CD4-positive, alpha-beta memory T cell (primary cell): ENCODE results near the gene POU2AF1. TPM values are rescaled to one million over a fixed set of nuclear protein-coding genes. Genes with fewer than 3 reads are reported as not detected.

Source experiments
- CTCF ChIA-PET: fragments of 350-600 bp; sonication (Branson Sonifier 250); formaldehyde crosslinking; loops from one replicate; lab custom pipeline; 2021; ENCODE audit warnings: inconsistent platforms; ENCODE audit not compliant: partially characterized antibody; lab: Charles Lee
- POLR2A ChIA-PET: fragments of 350-600 bp; sonication (Branson Sonifier 250); formaldehyde crosslinking; loops from one replicate; lab custom pipeline; 2021; ENCODE audit not compliant: partially characterized antibody; lab: Charles Lee
- DNase-seq, 5 donors: peaks; one replicate each; pipeline versions ENCODE4 v3.0.0 to v3.0.0-alpha.2; 2020 to 2022; ENCODE audit warnings: mixed read lengths in 1 of 5
- H3K27ac ChIP-seq: one replicate; pipeline ENCODE4 v1.7.0; 2013; ENCODE audit warnings: low read depth, low read length
- H3K27me3 ChIP-seq: 2 replicates; pipeline ENCODE4 v1.7.0; 2013; ENCODE audit warnings: mild to moderate bottlenecking, low read length, moderate library complexity; ENCODE audit not compliant: insufficient read depth
- H3K36me3 ChIP-seq: 2 replicates; pipeline ENCODE4 v1.7.0; 2013; ENCODE audit warnings: mild to moderate bottlenecking, low read length, moderate library complexity; ENCODE audit not compliant: insufficient read depth
- H3K4me1 ChIP-seq: 2 replicates; pipeline ENCODE4 v1.7.0; 2013; ENCODE audit warnings: mild to moderate bottlenecking, low read length, moderate library complexity; ENCODE audit not compliant: insufficient read depth
- H3K4me3 ChIP-seq, 2 donors: one replicate each; pipeline ENCODE4 v1.7.0; 2013; ENCODE audit warnings: low read length in 2 of 2, mild to moderate bottlenecking in 1 of 2
- H3K9me3 ChIP-seq, 2 donors: one replicate each; pipeline ENCODE4 v1.7.0; 2013; ENCODE audit warnings: low read length in 2 of 2, control low read depth in 1 of 2; ENCODE audit not compliant: control insufficient read depth in 1 of 2
- H3K27ac Mint-ChIP-seq, 7 donors: one replicate each; pipeline ENCODE4 v1.8.0; 2020 to 2021; ENCODE audit warnings: mixed read lengths in 7 of 7, mild to moderate bottlenecking in 6 of 7, inconsistent platforms in 3 of 7, moderate library complexity in 3 of 7
- H3K27me3 Mint-ChIP-seq, 2 donors: one replicate each; pipeline ENCODE4 v1.8.0; 2020 to 2021; ENCODE audit warnings: mixed read lengths in 2 of 2
- H3K36me3 Mint-ChIP-seq, 2 donors: one replicate each; pipeline ENCODE4 v1.8.0; 2020 to 2021; ENCODE audit warnings: mixed read lengths in 2 of 2, inconsistent platforms in 1 of 2, mild to moderate bottlenecking in 1 of 2
- H3K4me1 Mint-ChIP-seq, 4 donors: one replicate each; pipeline ENCODE4 v1.8.0; 2020 to 2021; ENCODE audit warnings: mixed read lengths in 4 of 4, mild to moderate bottlenecking in 1 of 4
- H3K4me3 Mint-ChIP-seq, 8 donors: one replicate each; pipeline ENCODE4 v1.8.0; 2020 to 2021; ENCODE audit warnings: mixed read lengths in 8 of 8, mild to moderate bottlenecking in 7 of 8, moderate library complexity in 6 of 8, inconsistent platforms in 3 of 8
- H3K9me3 Mint-ChIP-seq, 8 donors: one replicate each; pipeline ENCODE4 v1.8.0; 2020 to 2021; ENCODE audit warnings: mixed read lengths in 8 of 8, mild to moderate bottlenecking in 5 of 8, inconsistent platforms in 3 of 8, moderate library complexity in 1 of 8
- intact Hi-C: fragments of 100-400 bp; cut with micrococcal nuclease; formaldehyde crosslinking; loops from one replicate; pipeline ENCODE4 v1.15.1; 2023
- polyA plus RNA-seq, 2 donors: library from polyadenylated mRNA; unstranded; fragments of 300-500 nt; fragmentation: Illumina TruSeq; gene quantifications; one replicate each; pipeline ENCODE4 v1.2.3, GENCODE V29; 2021
- total RNA-seq, 2 experiments: library from RNA; stranded (reverse); gene quantifications; one replicate each; pipeline ENCODE4 v1.2.3, GENCODE V29; 2021

The POU2AF1 gene
- total and polyA plus RNA-seq, 4 experiments from 2014 or later = 0.37 to 2.0 (median 0.56) TPM

DNA sequence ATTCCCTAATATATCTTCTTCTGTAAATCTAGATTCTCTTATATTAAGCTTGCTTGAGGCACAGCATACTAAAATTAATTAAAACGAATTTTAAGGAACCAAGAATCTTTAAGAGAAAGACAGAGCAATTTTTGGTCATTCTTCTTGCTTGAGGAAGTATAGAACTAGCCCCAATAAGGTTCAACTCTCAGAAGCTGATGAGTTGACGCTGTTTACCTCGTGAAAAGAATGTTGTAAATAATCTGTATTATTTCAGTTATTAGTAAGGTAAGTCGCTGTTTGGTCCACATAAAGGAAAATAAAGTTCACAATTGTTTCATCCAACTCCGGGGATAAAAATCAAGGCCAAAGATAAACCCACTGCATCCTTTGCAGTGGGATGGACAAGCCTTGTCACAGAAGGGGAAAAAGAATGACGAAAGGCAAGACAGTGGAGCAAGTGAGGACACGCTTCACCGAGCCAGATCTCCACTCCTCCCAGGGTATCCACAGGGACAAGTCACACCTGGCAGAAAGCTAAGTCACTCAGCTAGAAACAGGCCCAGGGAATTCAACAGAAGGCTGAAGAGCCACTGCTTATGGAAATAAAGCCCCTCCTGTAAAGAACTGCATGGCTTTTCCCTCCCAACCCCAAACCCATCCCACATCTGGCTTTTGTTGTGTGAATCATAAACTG is 752 bp downstream of the POU2AF1 start:
- Mint-ChIP-seq H3K4me1 (peaks cover 14 to 30% (median 24%) of the 10 kb centered on the region in 4 donors), H3K36me3 (no peaks in the 10 kb centered on the region), H3K9me3 (no peaks in the 10 kb centered on the region), H3K27me3 (no peaks in the 10 kb centered on the region), H3K4me3 (peak overlapping the region; percentile 77 to 91 (median 87)), H3K27ac (peak overlapping the region; percentile 86 to 99 (median 94))
- CTCF ChIA-PET = interaction anchor here (1.3 to 3.1 kb wide), 4 partner anchors 17 to 95 kb away, joined by 4 to 14 read pairs (median 8); no protein-coding TSS in a partner anchor
- intact Hi-C loops = loop anchor here (2.0 to 5.0 kb wide), 3 partner anchors 14 to 69 kb away; no protein-coding TSS in a partner anchor
- no peaks in the 10 kb centered on the region for H3K9me3 ChIP-seq
- peak overlapping the region in 1 of 2 donors; percentile 46 for H3K4me3 ChIP-seq
- no peaks in the 10 kb centered on the region for H3K27me3 ChIP-seq
- H3K36me3 ChIP-seq = no peaks in the 10 kb centered on the region
- peaks cover 24% of the 10 kb centered on the region for H3K4me1 ChIP-seq
- peak overlapping the region; percentile 11 for H3K27ac ChIP-seq
- POLR2A ChIA-PET = interaction anchor here (1.0 to 1.2 kb wide), 2 partner anchors 8 to 11 kb away, joined by 3 to 4 read pairs; no protein-coding TSS in a partner anchor
- DNase-seq = no peak

DNA sequence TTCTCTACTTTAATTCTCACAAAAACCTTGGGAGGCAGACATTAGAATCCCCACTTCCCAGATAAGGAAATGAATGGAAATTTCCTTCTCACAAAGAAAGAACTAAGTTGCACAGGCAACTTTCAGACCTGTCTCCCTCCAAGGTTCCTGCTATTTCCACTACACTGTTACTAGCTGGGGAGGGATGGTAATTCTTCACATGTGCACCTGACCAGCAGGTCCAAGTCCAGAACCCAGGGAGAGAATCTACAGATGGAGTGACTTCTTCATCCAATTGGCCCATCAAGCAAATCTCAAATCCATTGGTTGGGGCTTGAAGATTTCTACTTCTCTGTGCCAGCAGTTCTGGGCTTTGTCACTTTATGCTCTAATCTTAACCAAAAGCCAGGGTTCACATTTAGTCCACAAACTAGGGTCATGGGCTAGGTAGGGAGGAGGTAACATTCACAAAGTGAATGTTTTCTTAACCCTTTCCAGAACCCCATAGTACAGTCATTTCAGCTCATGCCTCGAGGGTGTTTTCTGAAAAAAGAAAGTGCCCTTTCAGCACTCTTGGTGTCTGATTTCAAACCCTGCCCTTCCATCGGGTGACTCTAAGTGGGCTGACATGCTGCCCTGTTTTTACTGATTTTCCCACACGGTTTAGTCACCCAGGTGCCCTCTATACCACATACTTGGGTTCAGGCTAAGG is 2.7 kb downstream of the POU2AF1 start:
- DNase-seq = no peak
- Histone ChIP-seq H3K36me3 (no peaks in the 10 kb centered on the region), H3K4me3 (no peak overlapping the region), H3K27me3 (no peaks in the 10 kb centered on the region), H3K27ac (no peak overlapping the region), H3K9me3 (no peaks in the 10 kb centered on the region), H3K4me1 (peaks cover 24% of the 10 kb centered on the region)
- no peaks in the 10 kb centered on the region for H3K27me3 Mint-ChIP-seq
- no peaks in the 10 kb centered on the region for H3K36me3 Mint-ChIP-seq
- peaks cover 16 to 30% (median 25%) of the 10 kb centered on the region in 4 donors for H3K4me1 Mint-ChIP-seq
- peak overlapping the region in 3 of 7 donors; percentile 29 to 37 (median 29) for H3K27ac Mint-ChIP-seq
- H3K9me3 Mint-ChIP-seq = no peaks in the 10 kb centered on the region
- no peak overlapping the region for H3K4me3 Mint-ChIP-seq
- CTCF ChIA-PET = no interaction called here
- POLR2A ChIA-PET = no interaction called here
- intact Hi-C loops = loop anchor here (5.0 kb wide), 2 partner anchors 51 to 71 kb away; no protein-coding TSS in a partner anchor

DNA sequence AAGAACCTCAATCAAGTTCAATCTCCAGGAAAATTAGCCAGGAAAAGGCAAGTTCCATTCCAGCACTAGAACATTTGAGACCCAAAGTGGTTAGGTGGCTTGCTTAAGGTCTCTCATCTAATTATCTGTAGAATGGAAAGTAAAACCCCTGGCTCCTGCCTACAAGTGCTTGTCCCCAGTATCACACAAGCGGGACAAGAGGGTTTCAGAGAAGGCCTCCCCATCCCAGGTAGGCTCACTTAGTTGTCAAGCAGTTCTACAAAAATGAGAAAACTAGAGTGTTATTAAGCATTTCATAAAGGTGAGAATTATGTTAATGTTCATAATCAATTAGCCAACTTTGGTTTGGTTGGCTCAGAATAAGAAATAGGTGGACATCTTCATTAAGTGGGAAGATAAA is 5.5 kb downstream of the POU2AF1 start:
- H3K36me3 Mint-ChIP-seq = no peaks in the 10 kb centered on the region
- no peaks in the 10 kb centered on the region for H3K9me3 Mint-ChIP-seq
- intact Hi-C loops = no loop called here
- POLR2A ChIA-PET = no interaction called here
- H3K4me3 ChIP-seq = no peak overlapping the region
- H3K27me3 Mint-ChIP-seq = no peaks in the 10 kb centered on the region
- H3K4me3 Mint-ChIP-seq = no peak overlapping the region
- no peaks in the 10 kb centered on the region for H3K27me3 ChIP-seq
- H3K27ac Mint-ChIP-seq = no peak overlapping the region
- CTCF ChIA-PET = no interaction called here
- no peak for DNase-seq
- H3K4me1 ChIP-seq = peaks cover 11% of the 10 kb centered on the region
- peaks cover 4 to 10% (median 5%) of the 10 kb centered on the region in 4 donors for H3K4me1 Mint-ChIP-seq
- no peaks in the 10 kb centered on the region for H3K36me3 ChIP-seq
- H3K9me3 ChIP-seq = no peaks in the 10 kb centered on the region
- no peak overlapping the region for H3K27ac ChIP-seq

DNA sequence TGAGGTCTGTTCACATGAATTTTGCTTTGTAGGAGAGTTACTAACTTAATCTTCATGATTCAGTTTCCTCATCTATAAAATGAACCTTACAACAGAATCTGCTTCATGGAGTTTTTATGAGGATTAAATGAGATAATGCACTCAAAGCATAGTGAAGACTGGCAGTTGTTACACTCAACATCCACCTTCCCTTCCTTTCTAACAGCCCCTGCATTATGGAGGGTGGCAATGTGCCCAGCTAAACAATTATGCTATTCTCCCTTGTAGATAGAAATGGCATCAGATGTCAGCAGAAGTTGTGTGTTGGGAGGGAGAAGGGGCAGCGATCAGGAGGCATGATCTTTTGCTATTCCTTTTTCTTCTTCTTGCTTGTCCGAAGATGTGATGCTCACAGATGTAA is 6.5 kb downstream of the POU2AF1 start:
- no peaks in the 10 kb centered on the region for H3K36me3 Mint-ChIP-seq
- no peak overlapping the region for H3K4me3 ChIP-seq
- H3K4me1 Mint-ChIP-seq = peaks cover 0 to 6% (median under 1%) of the 10 kb centered on the region in 4 donors
- H3K27ac Mint-ChIP-seq = no peak overlapping the region
- H3K9me3 ChIP-seq = no peaks in the 10 kb centered on the region
- no peaks in the 10 kb centered on the region for H3K27me3 Mint-ChIP-seq
- ChIA-PET CTCF (no interaction called here), POLR2A (no interaction called here)
- H3K27me3 ChIP-seq = no peaks in the 10 kb centered on the region
- H3K36me3 ChIP-seq = no peaks in the 10 kb centered on the region
- no peaks in the 10 kb centered on the region for H3K9me3 Mint-ChIP-seq
- DNase-seq = no peak
- no peak overlapping the region for H3K27ac ChIP-seq
- H3K4me3 Mint-ChIP-seq = no peak overlapping the region
- peaks cover under 1% of the 10 kb centered on the region for H3K4me1 ChIP-seq
- intact Hi-C loops = no loop called here

- no peaks in the 10 kb centered on the region for H3K27me3 ChIP-seq
- H3K36me3 ChIP-seq = no peaks in the 10 kb centered on the region
- H3K9me3 ChIP-seq = no peaks in the 10 kb centered on the region
- no peak overlapping the region for H3K4me3 ChIP-seq
- POLR2A ChIA-PET = no interaction called here
- no peak overlapping the region for H3K27ac ChIP-seq
- intact Hi-C loops = no loop called here
- no peak for DNase-seq
- Mint-ChIP-seq H3K27me3 (no peaks in the 10 kb centered on the region), H3K36me3 (no peaks in the 10 kb centered on the region), H3K4me3 (no peak overlapping the region), H3K27ac (peak overlapping the region in 1 of 7 donors; percentile 10), H3K9me3 (no peaks in the 10 kb centered on the region), H3K4me1 (peaks cover 0 to 6% (median under 1%) of the 10 kb centered on the region in 4 donors)
- CTCF ChIA-PET = interaction anchor here (1.0 to 2.6 kb wide), 2 partner anchors 50 to 58 kb away, joined by 3 to 10 read pairs; no protein-coding TSS in a partner anchor
- no peaks in the 10 kb centered on the region for H3K4me1 ChIP-seq
These were observed 8.0 kb downstream of the POU2AF1 start for GRCh38 chr11:111370902-111371578.

- POLR2A ChIA-PET = interaction anchor here (1.2 kb wide), 1 partner anchor 9 kb away, joined by 3 read pairs; the partner anchor contains the start of gene POU2AF1
- no peak overlapping the region for H3K27ac ChIP-seq
- no peak overlapping the region for H3K4me3 Mint-ChIP-seq
- H3K27ac Mint-ChIP-seq = no peak overlapping the region
- no peaks in the 10 kb centered on the region for H3K9me3 ChIP-seq
- H3K9me3 Mint-ChIP-seq = no peaks in the 10 kb centered on the region
- no peaks in the 10 kb centered on the region for H3K36me3 Mint-ChIP-seq
- peaks cover 0 to 6% (median under 1%) of the 10 kb centered on the region in 4 donors for H3K4me1 Mint-ChIP-seq
- H3K27me3 ChIP-seq = no peaks in the 10 kb centered on the region
- no peaks in the 10 kb centered on the region for H3K36me3 ChIP-seq
- CTCF ChIA-PET = interaction anchor here (1.0 to 2.6 kb wide), 2 partner anchors 51 to 58 kb away, joined by 3 to 10 read pairs; no protein-coding TSS in a partner anchor
- H3K4me3 ChIP-seq = no peak overlapping the region
- DNase-seq = no peak
- no peaks in the 10 kb centered on the region for H3K27me3 Mint-ChIP-seq
- H3K4me1 ChIP-seq = no peaks in the 10 kb centered on the region
- intact Hi-C loops = no loop called here
These were observed 8.7 kb downstream of the POU2AF1 start for GRCh38 chr11:111370270-111370901.
